Glomerular visceral epithelial cell (primary cell): Measurements from ENCODE around the gene KRT85.
"Not testable (repeated sequence)": the region's sequence is repeated elsewhere in the genome, so short reads cannot be mapped to it uniquely, and the experiment has no call there.

Experiments used
- DNase-seq: peaks from one replicate; pipeline ENCODE4 v3.0.0-alpha.2; 2016; ENCODE audit errors: extremely low spot score

KRT85 gene

DNA sequence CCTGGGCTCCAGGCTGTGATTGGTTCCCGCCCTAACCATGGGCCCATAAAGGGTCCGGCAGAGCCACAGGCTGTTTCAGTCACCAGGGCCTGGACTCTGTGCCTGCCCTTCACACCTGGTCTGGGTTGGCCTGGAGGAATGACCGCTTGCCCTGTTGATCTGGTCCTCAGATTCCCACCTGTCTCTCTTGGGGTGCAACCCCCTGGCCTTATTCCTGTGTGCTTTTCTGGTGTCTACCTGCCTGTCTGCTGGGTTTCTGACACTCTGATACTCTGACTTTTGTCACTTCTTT, 43.2 kb downstream of the KRT85 start:
- DNase-seq = no peak

- DNase-seq = no peak
Observed at GRCh38 chr12:52323416-52324152, 43.7 kb downstream of the KRT85 start.

DNA sequence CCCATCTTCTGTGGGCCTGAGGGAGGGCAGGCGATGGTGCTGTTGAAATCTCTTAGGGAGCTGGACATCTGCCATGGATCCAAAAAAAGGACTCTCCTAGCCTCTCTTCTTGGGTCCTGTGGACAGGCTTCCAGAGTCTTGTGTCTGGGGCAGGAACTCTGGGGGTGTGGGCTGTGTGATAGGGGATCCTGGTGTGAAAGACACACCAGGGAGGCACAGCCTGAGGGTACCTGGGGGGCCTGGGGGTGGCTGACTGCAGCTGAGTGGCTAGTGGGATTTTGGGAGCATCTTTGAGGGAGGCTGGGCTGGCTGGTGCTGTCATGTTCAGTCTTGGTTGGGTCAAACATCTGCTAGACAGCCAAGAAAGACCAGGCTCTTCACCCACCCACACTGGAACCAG, 44.3 kb downstream of the KRT85 start:
- DNase-seq = no peak

GRCh38 chr12:52322069-52322468, 45.2 kb downstream of the KRT85 start:
- no peak for DNase-seq

GRCh38 chr12:52321418-52321817, 45.9 kb downstream of the KRT85 start:
- DNase-seq = no peak

DNA sequence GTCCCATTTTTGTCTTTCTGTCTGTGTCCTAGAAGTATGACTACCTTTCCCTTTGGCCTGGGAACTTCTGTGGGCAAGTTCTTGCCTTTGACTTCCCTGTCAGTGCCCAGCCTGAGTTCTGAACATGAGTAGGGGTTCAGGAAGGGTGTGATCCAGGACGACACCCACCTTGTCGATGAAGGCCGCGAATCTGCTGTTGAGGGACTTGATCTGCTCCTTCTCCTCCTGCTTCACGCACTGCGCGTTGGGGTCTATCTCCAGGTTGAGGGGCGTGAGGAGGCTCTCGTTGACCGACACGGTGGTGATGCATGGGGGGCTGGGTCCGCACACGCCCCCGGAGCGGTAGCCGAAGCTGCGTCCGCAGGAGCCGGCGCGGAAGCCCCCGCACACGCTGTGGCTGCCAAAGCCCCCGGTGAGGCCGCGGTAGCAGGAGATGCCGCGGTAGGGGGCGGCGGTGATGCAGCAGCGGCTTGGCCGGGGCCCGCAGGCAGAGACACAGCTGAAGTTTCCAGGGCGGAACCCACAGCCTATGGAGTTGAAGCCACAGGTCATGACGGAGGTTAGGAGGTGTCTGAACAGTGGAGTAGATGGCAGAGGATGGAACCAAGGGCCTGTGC, 46.4 kb downstream of the KRT85 start, which contains the start of gene KRT83:
KRT83 (minus strand) TSS at position 615 of the 617 bp plus-strand sequence; CDS start at position 552, 63 bp downstream.
- no peak for DNase-seq

- peak; percentile 24 for DNase-seq
Observed at GRCh38 chr12:52319097-52319496, 48.2 kb downstream of the KRT85 start.

- no peak for DNase-seq
Observed at GRCh38 chr12:52318241-52318990, 48.9 kb downstream of the KRT85 start.

DNA sequence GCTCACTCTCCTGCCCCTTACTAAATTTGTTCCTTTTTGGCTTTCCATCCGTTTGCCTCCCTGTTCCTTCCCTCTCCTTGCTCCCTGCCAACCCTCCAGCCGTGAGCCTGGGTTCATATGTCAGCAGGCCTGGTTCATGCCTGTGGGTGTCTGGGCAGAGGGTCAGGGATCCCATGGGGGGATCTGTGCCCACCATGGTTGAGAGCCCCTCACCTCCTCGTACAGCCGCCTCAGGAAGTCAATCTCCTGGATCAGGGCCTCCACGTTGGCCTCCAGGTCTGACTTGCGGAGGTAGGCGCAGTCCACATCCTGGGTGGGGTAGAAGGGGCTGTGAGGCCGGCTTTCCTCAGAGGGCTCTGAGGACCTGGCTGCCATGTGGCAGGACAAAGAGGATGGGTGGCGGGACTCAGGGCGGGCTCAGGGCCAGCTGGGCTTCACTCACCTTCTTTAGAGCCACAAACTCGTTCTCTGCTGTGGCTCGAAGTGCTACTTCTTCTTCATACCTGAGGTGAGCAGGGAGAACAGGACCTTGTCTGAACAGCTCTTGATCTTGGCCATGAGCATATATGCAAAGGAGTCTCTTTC, 49.7 kb downstream of the KRT85 start:
- no peak for DNase-seq

DNA sequence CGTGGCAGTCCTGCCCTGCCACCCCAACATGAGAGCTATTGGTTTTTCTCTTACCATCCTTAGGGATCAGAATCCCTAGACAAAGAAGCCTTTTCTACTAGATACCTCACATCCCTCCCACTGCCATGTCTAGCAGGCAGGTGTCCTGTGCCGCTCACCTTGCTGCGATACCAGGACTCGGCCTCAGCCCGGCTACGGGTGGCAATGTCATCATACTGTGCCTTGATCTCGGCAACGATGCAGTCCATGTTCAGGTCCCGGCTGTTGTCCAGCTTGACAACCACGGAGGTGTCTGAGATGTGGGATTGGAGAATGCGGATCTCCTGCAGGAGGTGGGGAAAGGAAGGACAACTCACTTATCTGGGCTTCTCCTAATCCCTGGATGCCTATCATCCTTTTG, 50.6 kb downstream of the KRT85 start:
- no peak for DNase-seq

- no peak for DNase-seq
Observed at GRCh38 chr12:52316290-52316689, 51.0 kb downstream of the KRT85 start.

GRCh38 chr12:52315721-52316120, 51.6 kb downstream of the KRT85 start:
- DNase-seq = not testable (repeated sequence)

- no peak for DNase-seq
Observed at GRCh38 chr12:52314511-52314910, 52.8 kb downstream of the KRT85 start.

GRCh38 chr12:52313926-52314325, 53.4 kb downstream of the KRT85 start:
- DNase-seq = no peak

- DNase-seq = no peak
Observed at GRCh38 chr12:52313461-52313860, 53.8 kb downstream of the KRT85 start.

DNA sequence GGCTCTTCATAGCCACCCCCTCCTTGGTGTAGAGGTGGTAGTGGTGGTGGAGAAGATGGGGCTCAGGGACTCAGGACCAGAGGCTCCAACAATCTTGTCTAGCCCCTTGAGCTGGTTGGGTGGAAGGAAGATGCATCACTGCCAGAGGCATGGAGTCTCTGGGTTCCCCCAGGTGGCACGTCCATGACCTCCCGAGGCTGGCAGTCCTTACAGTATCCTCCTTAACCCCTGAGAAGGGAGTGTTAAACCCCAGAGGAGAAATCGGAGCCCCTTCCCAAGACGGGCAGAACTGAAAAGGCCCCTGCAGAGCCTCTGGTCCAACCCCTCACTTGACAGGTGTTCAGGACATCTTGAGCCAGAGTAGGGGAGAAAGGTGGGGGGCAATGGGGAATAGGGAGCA, 55.2 kb downstream of the KRT85 start:
- DNase-seq = no peak

DNA sequence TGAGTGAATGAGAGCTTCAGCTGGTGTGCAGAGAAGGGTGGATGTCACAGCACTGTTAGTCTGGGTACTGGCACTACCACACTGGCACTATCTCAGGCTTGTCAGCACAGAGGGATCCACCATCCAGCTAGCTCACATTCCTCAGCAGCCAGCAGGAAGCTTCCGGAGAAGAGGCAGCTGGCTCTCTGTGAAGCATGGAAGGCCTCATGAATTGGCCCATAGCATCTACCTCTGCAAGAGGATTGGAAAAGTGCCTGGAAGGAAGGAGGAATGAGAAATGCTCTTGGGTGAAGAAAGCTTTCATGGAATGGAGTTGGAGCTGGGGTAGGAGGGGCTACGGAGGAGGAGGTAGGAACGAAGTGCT, 56.0 kb downstream of the KRT85 start:
- no peak for DNase-seq

DNA sequence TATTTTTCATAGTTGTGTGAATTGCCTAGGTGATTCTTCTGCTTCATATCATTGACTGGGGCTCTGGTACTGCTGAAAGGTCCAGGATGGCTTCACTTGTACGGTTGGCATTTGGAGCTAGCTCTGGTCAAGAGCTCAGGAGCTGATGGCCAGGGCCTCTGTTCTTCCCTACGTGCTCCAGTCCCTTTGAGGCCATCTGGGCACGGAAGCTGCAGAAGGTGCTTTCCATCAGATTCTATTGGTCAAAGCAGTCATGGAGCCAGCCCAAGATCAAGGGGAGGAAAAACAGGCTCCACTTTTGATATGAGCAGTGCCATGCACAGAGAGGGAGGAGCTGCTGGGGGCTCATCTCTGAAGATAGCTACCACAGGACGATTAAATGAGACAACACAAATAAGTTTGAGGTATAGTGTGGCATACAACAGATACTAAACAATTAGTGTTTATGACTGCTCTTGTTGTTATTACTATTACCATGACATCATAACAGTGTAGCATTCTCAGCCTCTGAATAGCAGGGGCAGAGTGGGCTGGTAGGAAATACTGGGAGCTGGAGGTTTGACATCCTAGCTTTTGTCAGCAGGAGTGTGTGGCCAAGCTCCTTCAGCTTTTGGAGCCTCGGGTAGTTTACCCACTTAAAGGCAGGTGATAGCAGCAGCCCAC, 56.5 kb downstream of the KRT85 start:
- no peak for DNase-seq
